Naive thymus-derived CD4-positive, alpha-beta T cell (primary cell): ENCODE measurements around the gene SPAG4. TPM values are rescaled to one million over a fixed set of nuclear protein-coding genes. Genes with fewer than 3 reads are reported as not detected.

Experiments used
- ATAC-seq: fragments of 150-1000 bp; cut with Tn5 transposase; 2 replicates; pipeline ENCODE4 v1.10.0; 2021; ENCODE audit warnings: mild to moderate bottlenecking, moderate library complexity
- CTCF ChIA-PET: fragments of 350-600 bp; sonication (Branson Sonifier 250); formaldehyde crosslinking; loops from one replicate; lab custom pipeline; 2021; ENCODE audit warnings: antibody characterized with exemption; lab: Charles Lee
- POLR2A ChIA-PET: fragments of 350-600 bp; sonication (Branson Sonifier 250); formaldehyde crosslinking; loops from one replicate; lab custom pipeline; 2021; ENCODE audit warnings: antibody characterized with exemption, inconsistent platforms; lab: Charles Lee
- DNase-seq, 9 donors: peaks; one replicate each; pipeline versions ENCODE4 v3.0.0 to v3.0.0-alpha.2; 2020 to 2022; ENCODE audit warnings: mixed read lengths in 1 of 9
- H3K27ac ChIP-seq: one replicate; pipeline ENCODE4 v1.7.0; 2013; ENCODE audit warnings: mild to moderate bottlenecking, low read depth, low read length, moderate library complexity
- H3K27me3 ChIP-seq, 2 donors: one replicate each; pipeline ENCODE4 v1.7.0; 2013; ENCODE audit warnings: low read length in 2 of 2, mild to moderate bottlenecking in 2 of 2, moderate library complexity in 2 of 2; ENCODE audit not compliant: control insufficient read depth in 2 of 2, insufficient read depth in 2 of 2
- H3K36me3 ChIP-seq, 3 experiments: 1 replicate in 2 of 3; 2 replicates in 1 of 3; pipeline ENCODE4 v1.7.0; 2013; ENCODE audit warnings: low read length in 3 of 3, mild to moderate bottlenecking in 3 of 3, moderate library complexity in 1 of 3; ENCODE audit not compliant: insufficient read depth in 3 of 3, control insufficient read depth in 2 of 3
- H3K4me1 ChIP-seq, 2 donors: one replicate each; pipeline ENCODE4 v1.7.0; 2013; ENCODE audit warnings: low read length in 2 of 2, mild to moderate bottlenecking in 2 of 2, moderate library complexity in 1 of 2; ENCODE audit not compliant: control insufficient read depth in 2 of 2, insufficient read depth in 2 of 2
- H3K4me3 ChIP-seq: 2 replicates; pipeline ENCODE4 v1.7.0; 2013; ENCODE audit warnings: mild to moderate bottlenecking, low read length
- H3K9me3 ChIP-seq, 3 experiments: 1 replicate in 2 of 3; 2 replicates in 1 of 3; pipeline ENCODE4 v1.7.0; 2013; ENCODE audit warnings: low read length in 3 of 3; ENCODE audit not compliant: control insufficient read depth in 2 of 3
- H3K27ac Mint-ChIP-seq, 9 donors: one replicate each; pipeline ENCODE4 v1.8.0; 2020 to 2022; ENCODE audit warnings: mixed read lengths in 9 of 9, mild to moderate bottlenecking in 8 of 9, moderate library complexity in 5 of 9, inconsistent platforms in 2 of 9
- H3K27me3 Mint-ChIP-seq, 5 donors: one replicate each; pipeline ENCODE4 v1.8.0; 2021 to 2022; ENCODE audit warnings: mixed read lengths in 5 of 5, mild to moderate bottlenecking in 1 of 5
- H3K36me3 Mint-ChIP-seq, 5 donors: one replicate each; pipeline ENCODE4 v1.8.0; 2020 to 2022; ENCODE audit warnings: mixed read lengths in 5 of 5, mild to moderate bottlenecking in 3 of 5, inconsistent platforms in 1 of 5
- H3K4me1 Mint-ChIP-seq, 7 donors: one replicate each; pipeline ENCODE4 v1.8.0; 2020 to 2022; ENCODE audit warnings: mixed read lengths in 7 of 7, mild to moderate bottlenecking in 3 of 7, inconsistent platforms in 1 of 7
- H3K4me3 Mint-ChIP-seq, 10 donors: one replicate each; pipeline ENCODE4 v1.8.0; 2020 to 2022; ENCODE audit warnings: mild to moderate bottlenecking in 10 of 10, mixed read lengths in 10 of 10, moderate library complexity in 6 of 10, inconsistent platforms in 2 of 10
- H3K9me3 Mint-ChIP-seq, 11 donors: one replicate each; pipeline ENCODE4 v1.8.0; 2020 to 2022; ENCODE audit warnings: mixed read lengths in 11 of 11, mild to moderate bottlenecking in 4 of 11, inconsistent platforms in 1 of 11, moderate library complexity in 1 of 11
- intact Hi-C, 2 donors: fragments of 100-400 bp; cut with micrococcal nuclease; formaldehyde crosslinking; loops; one replicate each; pipeline ENCODE4 v1.15.1; 2023
- polyA plus RNA-seq, 2 donors: library from polyadenylated mRNA; unstranded; fragments of 300-500 nt; fragmentation: Illumina TruSeq; gene quantifications; one replicate each; pipeline ENCODE4 v1.2.3, GENCODE V29; 2021
- total RNA-seq, 6 experiments: library from RNA in 5 of 6; stranded (reverse) in 5 of 6; gene quantifications; 1 replicate in 5 of 6; 2 replicates in 1 of 6; pipeline ENCODE4 v1.2.3 and lab custom pipeline; 2021 to 2026

The SPAG4 gene
- total and polyA plus RNA-seq, 7 experiments from 2014 or later = 0.35 to 25.0 (median 2.7) TPM; not detected in 2

DNA sequence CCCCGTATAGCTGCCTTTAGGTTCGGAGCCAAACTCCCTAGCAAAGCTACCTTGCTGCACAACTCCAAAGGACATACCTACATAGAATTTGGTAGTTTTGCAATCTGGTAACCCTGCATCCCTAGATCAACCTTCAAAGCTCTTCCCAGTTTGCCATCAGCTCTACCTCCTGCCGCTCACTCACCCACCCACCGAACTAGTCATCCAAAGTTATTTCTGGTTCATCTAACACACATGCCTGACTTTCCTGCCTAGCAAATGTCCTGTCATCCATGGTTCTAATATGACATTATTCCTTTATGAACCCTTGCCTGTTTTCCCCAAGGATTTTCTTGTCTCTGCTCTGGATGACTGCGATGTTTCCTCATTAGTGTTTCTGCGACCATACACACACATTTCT is 21.6 kb downstream of the SPAG4 start:
- no peak for ATAC-seq
- Histone ChIP-seq H3K27me3 (no peaks in the 10 kb centered on the region), H3K27ac (no peak overlapping the region), H3K4me1 (peaks cover 0 to 12% of the 10 kb centered on the region in 2 donors), H3K9me3 (no peaks in the 10 kb centered on the region), H3K4me3 (no peak overlapping the region), H3K36me3 (peaks cover 0 to 6% (median 0%) of the 10 kb centered on the region in 3 experiments)
- intact Hi-C loops = no loop called here
- H3K27ac Mint-ChIP-seq = peak overlapping the region in 8 of 9 donors; percentile 3 to 73 (median 44)
- no peak for DNase-seq
- POLR2A ChIA-PET = interaction anchor here (0.6 to 0.7 kb wide), 2 partner anchors 21 to 104 kb away, joined by 3 to 8 read pairs; no protein-coding TSS in a partner anchor
- CTCF ChIA-PET = interaction anchor here (1.0 kb wide), 1 partner anchor 18 kb away, joined by 3 read pairs; no protein-coding TSS in a partner anchor
- H3K36me3 Mint-ChIP-seq = peaks cover 0 to 13% (median 5%) of the 10 kb centered on the region in 5 donors
- H3K27me3 Mint-ChIP-seq = no peaks in the 10 kb centered on the region
- no peak overlapping the region for H3K4me3 Mint-ChIP-seq
- peaks cover 30 to 80% (median 71%) of the 10 kb centered on the region in 7 donors for H3K4me1 Mint-ChIP-seq
- no peaks in the 10 kb centered on the region for H3K9me3 Mint-ChIP-seq

DNA sequence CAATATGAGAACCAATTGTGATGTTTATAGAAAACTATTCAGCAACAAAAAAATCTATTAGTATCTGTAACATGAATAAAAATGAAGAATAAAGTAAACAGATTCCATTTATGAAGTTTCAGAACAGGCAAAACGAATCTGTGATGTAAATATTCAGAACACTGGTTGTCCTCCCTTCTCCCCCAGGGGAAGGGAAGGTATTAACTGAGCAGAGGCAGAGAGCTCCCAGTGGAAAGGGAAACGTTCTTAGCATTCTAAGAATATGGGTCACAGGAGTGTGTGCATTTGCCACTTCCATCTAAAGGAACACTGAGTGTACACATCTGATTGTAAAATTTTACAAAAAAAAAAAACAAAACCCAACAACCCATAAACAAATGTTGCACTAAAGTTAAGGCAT is 23.1 kb downstream of the SPAG4 start:
- ChIA-PET POLR2A (interaction anchor here (0.6 kb wide), 1 partner anchor 47 kb away, joined by 3 read pairs; no protein-coding TSS in a partner anchor), CTCF (no interaction called here)
- Mint-ChIP-seq H3K36me3 (peaks cover 0 to 14% (median 3%) of the 10 kb centered on the region in 5 donors), H3K27me3 (no peaks in the 10 kb centered on the region), H3K27ac (peak overlapping the region in 3 of 9 donors; percentile 11 to 34 (median 32)), H3K4me1 (peaks cover 40 to 90% (median 81%) of the 10 kb centered on the region in 7 donors), H3K4me3 (no peak overlapping the region), H3K9me3 (no peaks in the 10 kb centered on the region)
- ATAC-seq = no peak
- no peak overlapping the region for H3K4me3 ChIP-seq
- H3K27ac ChIP-seq = no peak overlapping the region
- H3K36me3 ChIP-seq = peaks cover 0 to 2% (median 0%) of the 10 kb centered on the region in 3 experiments
- intact Hi-C loops = no loop called here
- no peak for DNase-seq
- H3K27me3 ChIP-seq = no peaks in the 10 kb centered on the region
- H3K9me3 ChIP-seq = no peaks in the 10 kb centered on the region
- H3K4me1 ChIP-seq = peaks cover 0 to 12% of the 10 kb centered on the region in 2 donors

GRCh38 chr20:35640724-35641123 is 25.1 kb downstream of the SPAG4 start:
- ATAC-seq = no peak
- H3K9me3 Mint-ChIP-seq = no peaks in the 10 kb centered on the region
- no peak for DNase-seq
- Histone ChIP-seq H3K36me3 (peaks cover 0 to 2% (median 0%) of the 10 kb centered on the region in 3 experiments), H3K4me1 (peaks cover 0 to 13% of the 10 kb centered on the region in 2 donors), H3K4me3 (no peak overlapping the region), H3K27me3 (no peaks in the 10 kb centered on the region), H3K27ac (no peak overlapping the region), H3K9me3 (no peaks in the 10 kb centered on the region)
- H3K27me3 Mint-ChIP-seq = no peaks in the 10 kb centered on the region
- POLR2A ChIA-PET = interaction anchor here (0.6 to 2.0 kb wide), 2 partner anchors 24 to 155 kb away, joined by 3 to 4 read pairs; partner anchors contain the start of genes CPNE1 and RBM12
- H3K36me3 Mint-ChIP-seq = peaks cover 0 to 5% (median 0%) of the 10 kb centered on the region in 5 donors
- intact Hi-C loops = no loop called here
- H3K4me1 Mint-ChIP-seq = peaks cover 49 to 96% (median 92%) of the 10 kb centered on the region in 7 donors
- peak overlapping the region in 8 of 9 donors; percentile 14 to 79 (median 49) for H3K27ac Mint-ChIP-seq
- CTCF ChIA-PET = interaction anchor here (1.1 kb wide), 1 partner anchor 23 kb away, joined by 3 read pairs; no protein-coding TSS in a partner anchor
- H3K4me3 Mint-ChIP-seq = peak overlapping the region in 1 of 10 donors; percentile 31

- Mint-ChIP-seq H3K36me3 (peaks cover 0 to 5% (median 0%) of the 10 kb centered on the region in 5 donors), H3K4me1 (peaks cover 54 to 97% (median 92%) of the 10 kb centered on the region in 7 donors), H3K27me3 (no peaks in the 10 kb centered on the region), H3K9me3 (no peaks in the 10 kb centered on the region), H3K4me3 (peak overlapping the region in 1 of 10 donors; percentile 15), H3K27ac (peak overlapping the region in 6 of 9 donors; percentile 4 to 67 (median 22))
- no peak for DNase-seq
- intact Hi-C loops = no loop called here
- Histone ChIP-seq H3K27ac (no peak overlapping the region), H3K4me1 (peaks cover 0 to 15% of the 10 kb centered on the region in 2 donors), H3K27me3 (no peaks in the 10 kb centered on the region), H3K9me3 (no peaks in the 10 kb centered on the region), H3K36me3 (peaks cover 0 to 2% (median 0%) of the 10 kb centered on the region in 3 experiments), H3K4me3 (no peak overlapping the region)
- CTCF ChIA-PET = no interaction called here
- ATAC-seq = no peak
- POLR2A ChIA-PET = interaction anchor here (1.0 to 2.0 kb wide), 2 partner anchors 20 to 23 kb away, joined by 4 read pairs; partner anchors contain the start of genes CPNE1 and RBM12
Measured at GRCh38 chr20:35641743-35642142, 26.1 kb downstream of the SPAG4 start.

DNA sequence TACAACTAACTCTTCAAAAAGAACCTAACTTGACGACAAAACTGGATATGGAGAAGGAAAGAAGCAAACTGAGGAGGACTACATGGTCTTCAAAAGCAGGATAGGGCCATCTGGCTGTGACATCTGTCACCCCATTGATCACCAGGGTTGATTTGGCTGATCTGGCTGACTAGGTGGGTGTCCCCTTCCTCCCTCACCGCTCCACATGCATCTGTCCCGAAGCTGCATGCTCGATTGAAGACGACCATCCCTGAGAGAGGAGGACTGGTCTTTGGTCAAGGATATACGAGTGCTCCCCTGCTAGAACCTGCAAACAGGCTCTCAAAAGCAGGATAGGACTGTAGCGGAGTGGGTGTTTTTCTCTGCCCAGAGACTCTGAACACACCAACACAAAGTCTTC is 27.4 kb downstream of the SPAG4 start:
- peaks cover 0 to 5% (median 0%) of the 10 kb centered on the region in 5 donors for H3K36me3 Mint-ChIP-seq
- Histone ChIP-seq H3K27me3 (no peaks in the 10 kb centered on the region), H3K9me3 (no peaks in the 10 kb centered on the region), H3K27ac (no peak overlapping the region), H3K4me1 (peaks cover 0 to 15% of the 10 kb centered on the region in 2 donors), H3K36me3 (peaks cover 0 to 2% (median 0%) of the 10 kb centered on the region in 3 experiments), H3K4me3 (no peak overlapping the region)
- ATAC-seq (no peak), DNase-seq (no peak)
- intact Hi-C loops = no loop called here
- peaks cover 53 to 93% (median 87%) of the 10 kb centered on the region in 7 donors for H3K4me1 Mint-ChIP-seq
- CTCF ChIA-PET = no interaction called here
- no peaks in the 10 kb centered on the region for H3K27me3 Mint-ChIP-seq
- H3K4me3 Mint-ChIP-seq = peak overlapping the region in 1 of 10 donors; percentile 50
- POLR2A ChIA-PET = interaction anchor here (0.7 kb wide), 2 partner anchors 21 to 140 kb away, joined by 4 read pairs; no protein-coding TSS in a partner anchor
- H3K9me3 Mint-ChIP-seq = no peaks in the 10 kb centered on the region
- H3K27ac Mint-ChIP-seq = peak overlapping the region in 5 of 9 donors; percentile 4 to 63 (median 16)

DNA sequence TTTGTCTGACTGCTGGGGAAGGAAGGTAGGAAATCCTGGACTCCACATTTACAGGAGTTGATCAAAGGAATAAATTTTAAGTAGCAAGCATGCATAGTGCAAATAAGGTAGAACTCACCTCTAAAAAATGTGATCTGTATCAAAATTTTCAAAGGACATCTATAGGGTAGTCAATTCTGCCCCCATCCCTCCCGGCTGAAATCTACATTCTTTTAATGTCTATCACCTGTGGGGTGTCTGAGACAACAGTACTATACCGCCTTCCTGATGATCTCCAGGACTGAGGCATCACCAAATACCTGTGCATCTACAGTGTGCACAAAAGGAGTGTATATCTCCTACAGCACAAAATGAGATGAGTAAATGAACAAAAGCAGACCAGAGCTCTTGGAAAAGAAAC is 29.2 kb downstream of the SPAG4 start:
- Histone ChIP-seq H3K4me1 (peaks cover 0 to 15% of the 10 kb centered on the region in 2 donors), H3K36me3 (peaks cover 0 to 2% (median 0%) of the 10 kb centered on the region in 3 experiments), H3K27ac (no peak overlapping the region), H3K4me3 (no peak overlapping the region), H3K9me3 (no peaks in the 10 kb centered on the region), H3K27me3 (no peaks in the 10 kb centered on the region)
- no peak for DNase-seq
- ChIA-PET CTCF (no interaction called here), POLR2A (interaction anchor here (0.6 to 2.0 kb wide), 2 partner anchors 13 to 44 kb away, joined by 4 to 7 read pairs; no protein-coding TSS in a partner anchor)
- no peaks in the 10 kb centered on the region for H3K27me3 Mint-ChIP-seq
- peaks cover 64 to 94% (median 90%) of the 10 kb centered on the region in 7 donors for H3K4me1 Mint-ChIP-seq
- intact Hi-C loops = no loop called here
- no peaks in the 10 kb centered on the region for H3K9me3 Mint-ChIP-seq
- H3K4me3 Mint-ChIP-seq = no peak overlapping the region
- ATAC-seq = no peak
- H3K27ac Mint-ChIP-seq = peak overlapping the region in 7 of 9 donors; percentile 21 to 80 (median 43)
- H3K36me3 Mint-ChIP-seq = peaks cover 0 to 14% (median 0%) of the 10 kb centered on the region in 5 donors
